ENCODE data around the gene PCIF1.

PCIF1 gene

DNA sequence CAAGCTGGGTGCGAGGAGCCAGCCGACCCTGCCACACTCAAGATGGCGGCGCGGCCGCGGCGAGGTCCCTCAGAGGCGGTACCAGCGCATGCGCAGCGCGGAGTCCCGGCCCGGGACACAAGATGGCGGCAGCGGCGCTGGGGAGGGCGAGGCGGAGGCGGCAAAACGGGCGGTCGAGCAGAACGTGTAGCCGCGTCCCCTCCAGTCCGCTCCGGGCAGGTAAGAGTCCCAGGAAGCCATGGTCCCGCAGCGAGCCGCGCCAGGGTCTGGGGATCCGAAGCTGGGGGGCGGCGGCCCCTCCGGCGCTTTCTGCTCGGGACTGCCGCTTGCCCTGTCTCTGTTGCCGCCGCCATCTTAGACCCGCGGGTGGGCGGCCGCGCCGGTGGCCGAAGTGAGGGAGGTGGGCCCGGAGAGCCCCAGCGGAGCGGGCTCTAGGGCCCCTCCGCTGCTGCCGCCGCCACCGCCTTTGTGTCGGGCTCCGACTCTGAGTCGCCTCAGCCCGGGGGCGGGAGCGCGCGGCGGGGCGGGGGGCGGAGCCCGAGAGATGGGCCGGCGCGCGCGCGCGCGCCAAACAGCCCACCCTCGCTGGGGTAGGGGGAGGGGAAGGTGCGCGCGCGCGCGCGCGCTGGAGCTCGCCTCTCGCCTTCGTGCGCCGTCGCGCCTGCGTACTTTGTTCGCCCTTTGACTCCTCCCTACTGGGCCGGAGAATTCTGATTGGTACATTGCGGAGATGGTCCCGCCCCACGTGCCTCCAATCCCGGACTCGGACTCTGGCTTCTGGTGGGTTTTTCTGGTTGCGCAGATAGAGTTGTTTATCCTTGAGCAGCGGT, at the start of gene PCIF1 (continued):
- TF ChIP-seq, protein P1, sequence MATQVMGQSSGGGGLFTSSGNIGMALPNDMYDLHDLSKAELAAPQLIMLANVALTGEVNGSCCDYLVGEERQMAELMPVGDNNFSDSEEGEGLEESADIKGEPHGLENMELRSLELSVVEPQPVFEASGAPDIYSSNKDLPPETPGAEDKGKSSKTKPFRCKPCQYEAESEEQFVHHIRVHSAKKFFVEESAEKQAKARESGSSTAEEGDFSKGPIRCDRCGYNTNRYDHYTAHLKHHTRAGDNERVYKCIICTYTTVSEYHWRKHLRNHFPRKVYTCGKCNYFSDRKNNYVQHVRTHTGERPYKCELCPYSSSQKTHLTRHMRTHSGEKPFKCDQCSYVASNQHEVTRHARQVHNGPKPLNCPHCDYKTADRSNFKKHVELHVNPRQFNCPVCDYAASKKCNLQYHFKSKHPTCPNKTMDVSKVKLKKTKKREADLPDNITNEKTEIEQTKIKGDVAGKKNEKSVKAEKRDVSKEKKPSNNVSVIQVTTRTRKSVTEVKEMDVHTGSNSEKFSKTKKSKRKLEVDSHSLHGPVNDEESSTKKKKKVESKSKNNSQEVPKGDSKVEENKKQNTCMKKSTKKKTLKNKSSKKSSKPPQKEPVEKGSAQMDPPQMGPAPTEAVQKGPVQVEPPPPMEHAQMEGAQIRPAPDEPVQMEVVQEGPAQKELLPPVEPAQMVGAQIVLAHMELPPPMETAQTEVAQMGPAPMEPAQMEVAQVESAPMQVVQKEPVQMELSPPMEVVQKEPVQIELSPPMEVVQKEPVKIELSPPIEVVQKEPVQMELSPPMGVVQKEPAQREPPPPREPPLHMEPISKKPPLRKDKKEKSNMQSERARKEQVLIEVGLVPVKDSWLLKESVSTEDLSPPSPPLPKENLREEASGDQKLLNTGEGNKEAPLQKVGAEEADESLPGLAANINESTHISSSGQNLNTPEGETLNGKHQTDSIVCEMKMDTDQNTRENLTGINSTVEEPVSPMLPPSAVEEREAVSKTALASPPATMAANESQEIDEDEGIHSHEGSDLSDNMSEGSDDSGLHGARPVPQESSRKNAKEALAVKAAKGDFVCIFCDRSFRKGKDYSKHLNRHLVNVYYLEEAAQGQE (tag by site-specific recombination; IDR thresholded peaks at IDR 0.05), result peak; percentile 66
- TF ChIP-seq ZNF121 (tag by site-specific recombination; IDR thresholded peaks at IDR 0.05), result 0 out of 2 replicates have a peak, but pooled peaks have one; percentile 11
- TF ChIP-seq, protein P2, sequence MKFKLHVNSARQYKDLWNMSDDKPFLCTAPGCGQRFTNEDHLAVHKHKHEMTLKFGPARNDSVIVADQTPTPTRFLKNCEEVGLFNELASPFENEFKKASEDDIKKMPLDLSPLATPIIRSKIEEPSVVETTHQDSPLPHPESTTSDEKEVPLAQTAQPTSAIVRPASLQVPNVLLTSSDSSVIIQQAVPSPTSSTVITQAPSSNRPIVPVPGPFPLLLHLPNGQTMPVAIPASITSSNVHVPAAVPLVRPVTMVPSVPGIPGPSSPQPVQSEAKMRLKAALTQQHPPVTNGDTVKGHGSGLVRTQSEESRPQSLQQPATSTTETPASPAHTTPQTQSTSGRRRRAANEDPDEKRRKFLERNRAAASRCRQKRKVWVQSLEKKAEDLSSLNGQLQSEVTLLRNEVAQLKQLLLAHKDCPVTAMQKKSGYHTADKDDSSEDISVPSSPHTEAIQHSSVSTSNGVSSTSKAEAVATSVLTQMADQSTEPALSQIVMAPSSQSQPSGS (tag by site-specific recombination; IDR thresholded peaks at IDR 0.05; ENCODE audit: low read depth), result no peak
- TF ChIP-seq ZNF2 (tag by site-specific recombination; IDR thresholded peaks at IDR 0.05), result peak; percentile 80
- peak; percentile 92 for TF ChIP-seq ZSCAN5A (tag by site-specific recombination; IDR thresholded peaks at IDR 0.05)
- no peak for TF ChIP-seq ZNF302 (tag by site-specific recombination; IDR thresholded peaks at IDR 0.05; ENCODE audit: low read depth)
- peak; percentile 24; the same call in 1 of the 2 replicates for TF ChIP-seq MYNN (tag by site-specific recombination; IDR thresholded peaks at IDR 0.05; ENCODE audit: borderline replicate concordance)
- peak; percentile 100 for TF ChIP-seq YY2 (tag by site-specific recombination; IDR thresholded peaks at IDR 0.05)
- TF ChIP-seq ZSCAN4 (tag by site-specific recombination; IDR thresholded peaks at IDR 0.05), result 0 out of 2 replicates have a peak, but pooled peaks have one; percentile 29
- peak; percentile 67 for TF ChIP-seq ZNF600 (tag by site-specific recombination; IDR thresholded peaks at IDR 0.05)
- TF ChIP-seq ZNF843 (tag by site-specific recombination; IDR thresholded peaks at IDR 0.05), result 0 out of 2 replicates have a peak, but pooled peaks have one; percentile 30
- no peak for TF ChIP-seq ZNF112 (tag by site-specific recombination; IDR thresholded peaks at IDR 0.05)
- peak; percentile 80; the same call in 1 of the 2 replicates for TF ChIP-seq OVOL3 (tag by site-specific recombination; IDR thresholded peaks at IDR 0.05)
- peak; percentile 40; the same call in 1 of the 2 replicates for TF ChIP-seq ZNF148 (tag by site-specific recombination; IDR thresholded peaks at IDR 0.05; ENCODE audit: borderline replicate concordance)
- peak; percentile 99; the same call in 1 of the 2 replicates for TF ChIP-seq KLF16 (tag by site-specific recombination; IDR thresholded peaks at IDR 0.05)
- TF ChIP-seq ZNF184 (tag by site-specific recombination; IDR thresholded peaks at IDR 0.05), result peak; percentile 47; the same call in 1 of the 2 replicates
- peak; percentile 95 for TF ChIP-seq ZNF324 (tag by site-specific recombination; IDR thresholded peaks at IDR 0.05)
- peak; percentile 72; the same call in 1 of the 2 replicates for TF ChIP-seq ZNF391 (tag by site-specific recombination; IDR thresholded peaks at IDR 0.05; ENCODE audit: borderline replicate concordance, low read depth)
- TF ChIP-seq ZNF639 (tag by site-specific recombination; IDR thresholded peaks at IDR 0.05), result peak; percentile 88
- TF ChIP-seq, protein P3, sequence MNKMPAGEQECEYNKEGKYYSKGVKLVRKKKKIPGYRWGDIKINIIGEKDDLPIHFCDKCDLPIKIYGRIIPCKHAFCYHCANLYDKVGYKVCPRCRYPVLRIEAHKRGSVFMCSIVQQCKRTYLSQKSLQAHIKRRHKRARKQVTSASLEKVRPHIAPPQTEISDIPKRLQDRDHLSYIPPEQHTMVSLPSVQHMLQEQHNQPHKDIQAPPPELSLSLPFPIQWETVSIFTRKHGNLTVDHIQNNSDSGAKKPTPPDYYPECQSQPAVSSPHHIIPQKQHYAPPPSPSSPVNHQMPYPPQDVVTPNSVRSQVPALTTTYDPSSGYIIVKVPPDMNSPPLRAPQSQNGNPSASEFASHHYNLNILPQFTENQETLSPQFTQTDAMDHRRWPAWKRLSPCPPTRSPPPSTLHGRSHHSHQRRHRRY (tag by site-specific recombination; IDR thresholded peaks at IDR 0.05), result peak; percentile 42; the same call in 1 of the 2 replicates
- TF ChIP-seq KLF10 (tag by site-specific recombination; IDR thresholded peaks at IDR 0.05), result peak; percentile 68; the same call in 1 of the 2 replicates
- peak; percentile 65; the same call in 1 of the 2 replicates for TF ChIP-seq GLI4 (tag by site-specific recombination; IDR thresholded peaks at IDR 0.05)
- peak; percentile 92 for TF ChIP-seq ZFP69B (tag by site-specific recombination; IDR thresholded peaks at IDR 0.05)
- TF ChIP-seq ZNF10 (tag by site-specific recombination; IDR thresholded peaks at IDR 0.05), result peak; percentile 49; the same call in 1 of the 2 replicates
- peak; percentile 82 for TF ChIP-seq SP2 (tag by site-specific recombination; IDR thresholded peaks at IDR 0.05)

Measured in HEK293 (cell line).